Fibroblast of gingiva (primary cell): Measurements from ENCODE around the gene COLGALT1.

ENCODE experiments used
- DNase-seq: peaks from one replicate; pipeline ENCODE4 v3.0.0-alpha.2; 2011; ENCODE audit warnings: low read depth

The COLGALT1 gene

GRCh38 chr19:17623224-17623935, 67.9 kb downstream of the COLGALT1 start:
- no peak for DNase-seq

- DNase-seq, result no peak
Measured at GRCh38 chr19:17624314-17624991, 69.0 kb downstream of the COLGALT1 start.

GRCh38 chr19:17625043-17625442, 69.6 kb downstream of the COLGALT1 start:
- no peak for DNase-seq

GRCh38 chr19:17625980-17626379, 70.5 kb downstream of the COLGALT1 start:
- no peak for DNase-seq

GRCh38 chr19:17626456-17627015, 71.1 kb downstream of the COLGALT1 start:
- DNase-seq, result no peak

- no peak for DNase-seq
Measured at GRCh38 chr19:17627161-17627560, 71.7 kb downstream of the COLGALT1 start.

GRCh38 chr19:17627921-17628320, 72.5 kb downstream of the COLGALT1 start:
- no peak for DNase-seq

- no peak for DNase-seq
Measured at GRCh38 chr19:17629760-17630159, 74.3 kb downstream of the COLGALT1 start.

GRCh38 chr19:17632577-17632976, 77.1 kb downstream of the COLGALT1 start:
- no peak for DNase-seq
